Neutrophil (primary cell): ENCODE results near the gene UACA.

Experiments
- H3K27ac ChIP-seq: fragments of 200-600 bp; sonication (generic); 2 replicates; pipeline ENCODE4 v1.5.1; 2016; ENCODE audit warnings: mild to moderate bottlenecking, moderate library complexity
- H3K27me3 ChIP-seq: fragments of 200-600 bp; sonication (generic); 2 replicates; pipeline ENCODE4 v1.6.0; 2016; ENCODE audit warnings: mild to moderate bottlenecking
- H3K36me3 ChIP-seq: fragments of 200-600 bp; sonication (generic); 2 replicates; pipeline ENCODE4 v1.5.1; 2017
- H3K4me1 ChIP-seq, 2 experiments: fragments of 200-600 bp in 1 of 2; sonication (generic) in 1 of 2; 1 replicate in 1 of 2; 2 replicates in 1 of 2; pipeline versions ENCODE4 v1.5.1 to v1.6.1; 2013 to 2016; ENCODE audit warnings: low read depth in 1 of 2, low read length in 1 of 2, mild to moderate bottlenecking in 1 of 2, moderate library complexity in 1 of 2; ENCODE audit not compliant: control insufficient read depth in 1 of 2, insufficient read depth in 1 of 2
- H3K4me3 ChIP-seq, 2 experiments: fragments of 200-600 bp in 1 of 2; sonication (generic) in 1 of 2; 1 replicate in 1 of 2; 2 replicates in 1 of 2; pipeline ENCODE4 v1.5.1; 2013 to 2016; ENCODE audit warnings: low read depth in 1 of 2, low read length in 1 of 2, mild to moderate bottlenecking in 1 of 2, moderate library complexity in 1 of 2
- H3K9me3 ChIP-seq: fragments of 200-600 bp; sonication (generic); 2 replicates; pipeline ENCODE4 v1.5.1; 2016
- TF ChIP-seq, protein P1 (sequence below): fragments of 200-600 bp; sonication (generic); IDR thresholded peaks from 2 replicates; pipeline ENCODE4 v1.5.1; 2016; ENCODE audit warnings: antibody characterized with exemption

Gene UACA

DNA sequence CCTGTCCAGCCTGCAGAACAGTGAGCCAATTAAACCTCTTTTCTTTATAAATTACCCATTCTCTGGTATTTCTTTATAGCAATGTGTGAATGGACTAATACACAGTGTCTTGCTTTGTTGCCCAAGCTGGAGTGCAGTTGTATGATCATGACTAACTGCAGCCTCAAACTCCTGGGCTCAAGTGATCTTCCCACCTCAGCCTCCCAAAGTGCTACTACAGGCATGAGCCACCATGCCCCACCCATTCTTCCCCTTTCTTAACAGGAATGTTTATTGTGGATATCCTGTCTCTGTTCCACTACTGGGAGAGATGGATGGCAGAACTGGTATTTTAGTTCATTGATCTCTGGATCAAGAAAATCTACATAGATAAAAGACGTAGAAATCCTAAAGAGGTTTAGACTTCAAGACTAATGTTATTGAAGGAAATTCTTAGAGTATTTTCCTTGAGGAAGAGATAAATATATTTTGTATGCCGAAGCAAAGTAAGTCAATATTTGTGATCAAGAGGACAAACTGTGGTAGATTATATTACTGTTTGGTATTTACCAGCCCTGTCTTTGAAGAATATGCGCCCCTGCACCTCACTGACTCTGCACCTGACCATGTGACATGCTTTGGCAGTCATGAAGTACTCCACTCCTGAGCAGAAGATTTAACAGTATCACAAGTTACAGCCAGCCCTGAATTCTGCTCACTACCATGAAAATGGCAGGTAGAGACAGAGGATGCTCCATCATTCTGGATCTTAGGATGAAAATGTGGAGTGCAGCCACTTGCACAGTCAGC, 42.9 kb downstream of the UACA start:
- Histone ChIP-seq H3K27ac (no peak overlapping the region), H3K27me3 (no peaks in the 10 kb centered on the region), H3K4me1 (no peaks in the 10 kb centered on the region), H3K9me3 (no peaks in the 10 kb centered on the region), H3K4me3 (no peak overlapping the region), H3K36me3 (no peaks in the 10 kb centered on the region)
- TF ChIP-seq, protein P1, sequence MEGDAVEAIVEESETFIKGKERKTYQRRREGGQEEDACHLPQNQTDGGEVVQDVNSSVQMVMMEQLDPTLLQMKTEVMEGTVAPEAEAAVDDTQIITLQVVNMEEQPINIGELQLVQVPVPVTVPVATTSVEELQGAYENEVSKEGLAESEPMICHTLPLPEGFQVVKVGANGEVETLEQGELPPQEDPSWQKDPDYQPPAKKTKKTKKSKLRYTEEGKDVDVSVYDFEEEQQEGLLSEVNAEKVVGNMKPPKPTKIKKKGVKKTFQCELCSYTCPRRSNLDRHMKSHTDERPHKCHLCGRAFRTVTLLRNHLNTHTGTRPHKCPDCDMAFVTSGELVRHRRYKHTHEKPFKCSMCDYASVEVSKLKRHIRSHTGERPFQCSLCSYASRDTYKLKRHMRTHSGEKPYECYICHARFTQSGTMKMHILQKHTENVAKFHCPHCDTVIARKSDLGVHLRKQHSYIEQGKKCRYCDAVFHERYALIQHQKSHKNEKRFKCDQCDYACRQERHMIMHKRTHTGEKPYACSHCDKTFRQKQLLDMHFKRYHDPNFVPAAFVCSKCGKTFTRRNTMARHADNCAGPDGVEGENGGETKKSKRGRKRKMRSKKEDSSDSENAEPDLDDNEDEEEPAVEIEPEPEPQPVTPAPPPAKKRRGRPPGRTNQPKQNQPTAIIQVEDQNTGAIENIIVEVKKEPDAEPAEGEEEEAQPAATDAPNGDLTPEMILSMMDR, result no peak

GRCh38 chr15:70717237-70717793, 46.0 kb downstream of the UACA start:
- Histone ChIP-seq H3K36me3 (no peaks in the 10 kb centered on the region), H3K27ac (no peak overlapping the region), H3K4me1 (peaks cover 25 to 26% of the 10 kb centered on the region in 2 experiments), H3K9me3 (no peaks in the 10 kb centered on the region), H3K4me3 (no peak overlapping the region), H3K27me3 (no peaks in the 10 kb centered on the region)
- TF ChIP-seq, protein P1, result no peak

DNA sequence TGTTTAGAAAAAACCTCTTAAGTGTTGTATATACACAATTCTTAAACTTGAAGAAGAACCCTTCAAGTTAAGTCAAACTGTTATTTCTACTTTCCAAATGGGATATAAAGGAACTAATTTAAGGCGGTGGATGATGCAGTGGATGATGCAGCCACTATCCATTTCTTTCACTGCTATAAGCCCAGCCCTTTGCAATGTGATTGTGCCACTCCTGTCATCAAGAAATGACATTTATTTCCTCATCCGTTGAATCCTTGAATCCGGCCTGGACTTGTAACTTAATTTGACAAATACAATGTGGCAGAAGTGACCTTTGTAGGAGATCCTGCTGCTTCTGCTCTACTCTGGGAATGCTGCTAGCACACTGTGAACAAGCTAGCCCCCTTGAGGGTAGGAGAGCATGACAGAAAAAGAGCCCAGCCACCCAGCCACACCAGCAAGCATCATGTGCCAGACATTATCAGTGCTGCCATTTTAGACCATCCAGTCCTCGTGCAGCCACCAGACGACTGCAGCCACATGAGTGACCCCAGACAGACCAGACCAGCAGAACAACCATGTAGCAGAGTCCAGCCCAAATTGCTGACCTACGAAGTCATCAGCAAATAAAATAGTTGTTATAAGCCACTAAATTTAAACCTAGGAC, 47.4 kb downstream of the UACA start:
- TF ChIP-seq, protein P1, result no peak
- H3K36me3 ChIP-seq, result no peaks in the 10 kb centered on the region
- H3K27me3 ChIP-seq, result no peaks in the 10 kb centered on the region
- H3K9me3 ChIP-seq, result no peaks in the 10 kb centered on the region
- H3K4me1 ChIP-seq, result peaks cover 28 to 30% of the 10 kb centered on the region in 2 experiments
- no peak overlapping the region for H3K27ac ChIP-seq
- H3K4me3 ChIP-seq, result no peak overlapping the region

DNA sequence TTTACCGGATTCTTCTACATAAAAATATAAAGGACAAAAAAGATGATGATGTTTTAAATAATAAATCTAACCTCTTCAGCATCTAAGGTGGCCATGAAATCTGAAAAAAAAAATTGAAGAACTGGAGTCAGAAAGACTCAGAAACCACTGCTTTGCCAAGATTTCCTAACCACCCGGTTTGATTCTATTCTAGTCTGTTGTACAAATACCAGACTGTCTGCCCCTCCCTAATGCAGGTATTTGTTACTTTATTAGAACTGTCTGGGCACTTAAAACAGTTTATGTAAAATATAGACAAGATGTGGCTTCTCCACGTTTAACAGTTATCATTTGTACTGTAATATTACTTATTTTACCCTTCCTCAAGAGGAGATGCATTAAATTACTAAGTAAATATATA, 48.8 kb downstream of the UACA start:
- Histone ChIP-seq H3K36me3 (no peaks in the 10 kb centered on the region), H3K4me3 (no peak overlapping the region), H3K27ac (no peak overlapping the region), H3K27me3 (no peaks in the 10 kb centered on the region), H3K4me1 (peaks cover 28 to 30% of the 10 kb centered on the region in 2 experiments), H3K9me3 (no peaks in the 10 kb centered on the region)
- TF ChIP-seq, protein P1, result no peak

DNA sequence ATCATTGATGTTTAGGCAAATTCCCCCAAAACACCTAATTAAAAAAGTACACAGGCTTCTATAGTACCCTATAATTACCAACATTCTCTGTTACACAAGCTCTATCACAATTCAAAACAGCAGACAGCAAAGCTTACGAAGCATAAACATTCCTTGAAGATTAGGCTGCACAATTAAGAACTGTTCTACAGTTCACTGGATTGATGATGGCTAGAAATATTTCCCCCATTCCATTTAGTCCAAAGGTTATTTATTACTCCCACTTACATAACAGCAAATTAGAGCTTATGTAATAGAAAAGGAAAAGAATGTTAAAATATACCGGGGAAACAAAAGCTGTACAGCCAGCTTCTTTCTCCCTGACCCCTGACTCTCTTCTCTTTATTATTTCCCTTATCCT, 49.3 kb downstream of the UACA start:
- Histone ChIP-seq H3K36me3 (no peaks in the 10 kb centered on the region), H3K4me3 (no peak overlapping the region), H3K4me1 (peaks cover 28 to 30% of the 10 kb centered on the region in 2 experiments), H3K27me3 (peaks cover 2% of the 10 kb centered on the region), H3K9me3 (no peaks in the 10 kb centered on the region), H3K27ac (no peak overlapping the region)
- TF ChIP-seq, protein P1, result no peak
